Thyroid gland (tissue), 4 donors: ENCODE data around the gene TPT1. TPM values are rescaled to one million over a fixed set of nuclear protein-coding genes. Genes with fewer than 3 reads are reported as not detected.

Experiments
- DNase-seq, 2 donors: peaks; one replicate each; pipeline ENCODE4 v3.0.0-alpha.2; 2019
- H3K27ac ChIP-seq, 3 donors: fragments of 200-600 bp; sonication (generic); 1 replicate in 2 of 3; 2 replicates in 1 of 3; pipeline ENCODE4 v1.5.1; 2016 to 2019; ENCODE audit warnings: mild to moderate bottlenecking in 1 of 3, moderate library complexity in 1 of 3
- H3K27me3 ChIP-seq: fragments of 200-600 bp; sonication (generic); one replicate; pipeline ENCODE4 v1.5.1; 2019
- H3K36me3 ChIP-seq, 2 donors: fragments of 200-600 bp; sonication (generic); one replicate each; pipeline ENCODE4 v1.5.1; 2016 to 2019
- H3K4me1 ChIP-seq, 2 donors: fragments of 200-600 bp; sonication (generic); one replicate each; pipeline ENCODE4 v1.5.1; 2017 to 2019
- H3K4me3 ChIP-seq, 3 donors: fragments of 200-600 bp; sonication (generic); replicated peaks in 1 of 3; 1 replicate in 2 of 3; 2 replicates in 1 of 3; pipeline ENCODE4 v1.5.1; 2016; ENCODE audit warnings: mild to moderate bottlenecking in 1 of 3
- H3K9me3 ChIP-seq: fragments of 200-600 bp; sonication (generic); one replicate; pipeline ENCODE4 v1.5.1; 2017
- CTCF ChIP-seq, 6 experiments: fragments of 200-600 bp in 3 of 6; fragments of 450-650 bp in 3 of 6; sonication (generic) in 3 of 6; IDR thresholded peaks; one replicate each; pipeline ENCODE4 v1.5.1; 2016 to 2019; ENCODE audit warnings: antibody characterized with exemption in 6 of 6, mild to moderate bottlenecking in 2 of 6, inconsistent platforms in 1 of 6, moderate library complexity in 1 of 6
- POLR2A ChIP-seq, 2 donors: fragments of 450-650 bp; IDR thresholded peaks; one replicate each; pipeline ENCODE4 v1.6.1; 2017; ENCODE audit warnings: antibody characterized with exemption in 2 of 2, mild to moderate bottlenecking in 2 of 2, moderate library complexity in 1 of 2
- WGBS, 2 donors: methylation state at CpG; one replicate each; pipeline ENCODE4 v1.1.5; 2017; 5-methylcytosine and 5-hydroxymethylcytosine counted together
- intact Hi-C: fragments of 100-400 bp; cut with DNase I; formaldehyde crosslinking; loops from one replicate; pipeline ENCODE4 v1.15.1; 2023
- total RNA-seq, 4 donors: library from RNA; depleted of rRNA; stranded (reverse); fragments of >200 nt; gene quantifications; one replicate each; pipeline ENCODE4 v1.2.3, GENCODE V29; 2016

The TPT1 gene
- total RNA-seq, 4 donors from 2014 or later = 2,350 to 4,169 (median 2,632) TPM

- H3K4me3 ChIP-seq = no peak overlapping the region
- 87 to 91% methylated on average over 9 of the region's 9 CpGs for WGBS, 2 donors
- H3K27ac ChIP-seq = peak overlapping the region in 1 of 3 donors; percentile 15
- H3K4me1 ChIP-seq = peaks cover 19 to 41% of the 10 kb centered on the region in 2 donors
- TF ChIP-seq CTCF (IDR thresholded peaks at IDR 0.05) (no peak), POLR2A (IDR thresholded peaks at IDR 0.05) (no peak)
- H3K9me3 ChIP-seq = no peaks in the 10 kb centered on the region
- intact Hi-C loops = no loop called here
- no peaks in the 10 kb centered on the region for H3K27me3 ChIP-seq
- H3K36me3 ChIP-seq = peaks cover 51% of the 10 kb centered on the region in 2 donors
- no peak for DNase-seq
Measured at GRCh38 chr13:45336025-45336800, 4.8 kb downstream of the TPT1 start.

GRCh38 chr13:45335397-45336024 lies 5.5 kb downstream of the TPT1 start:
- H3K4me3 ChIP-seq = no peak overlapping the region
- intact Hi-C loops = no loop called here
- no peak for DNase-seq
- TF ChIP-seq CTCF (IDR thresholded peaks at IDR 0.05) = no peak
- WGBS, 2 donors = 69 to 86% methylated on average over 3 of the region's 3 CpGs
- H3K27me3 ChIP-seq = no peaks in the 10 kb centered on the region
- H3K36me3 ChIP-seq = peaks cover 51% of the 10 kb centered on the region in 2 donors
- peak overlapping the region in 1 of 3 donors; percentile 15 for H3K27ac ChIP-seq
- H3K9me3 ChIP-seq = no peaks in the 10 kb centered on the region
- peaks cover 23 to 43% of the 10 kb centered on the region in 2 donors for H3K4me1 ChIP-seq

- WGBS, 2 donors = 63 to 64% methylated on average over 7 of the region's 7 CpGs
- no peak for TF ChIP-seq POLR2A (IDR thresholded peaks at IDR 0.05)
- no peak for TF ChIP-seq CTCF (IDR thresholded peaks at IDR 0.05)
- peak; percentile 50 to 59 for DNase-seq
- Histone ChIP-seq H3K4me1 (peaks cover 24 to 48% of the 10 kb centered on the region in 2 donors), H3K27ac (peak overlapping the region in 1 of 3 donors; percentile 25), H3K9me3 (no peaks in the 10 kb centered on the region), H3K27me3 (no peaks in the 10 kb centered on the region), H3K4me3 (no peak overlapping the region), H3K36me3 (peaks cover 40 to 41% of the 10 kb centered on the region in 2 donors)
- intact Hi-C loops = no loop called here
Measured at GRCh38 chr13:45333977-45334922, 6.7 kb downstream of the TPT1 start.

GRCh38 chr13:45333251-45333976 lies 7.6 kb downstream of the TPT1 start:
- whole genome bisulfite sequencing, 2 donors = 71 to 72% methylated on average over 3 of the region's 3 CpGs
- Histone ChIP-seq H3K27ac (peak overlapping the region in 1 of 3 donors; percentile 25), H3K4me1 (peaks cover 24 to 49% of the 10 kb centered on the region in 2 donors), H3K27me3 (no peaks in the 10 kb centered on the region), H3K4me3 (no peak overlapping the region), H3K9me3 (no peaks in the 10 kb centered on the region), H3K36me3 (peaks cover 31 to 33% of the 10 kb centered on the region in 2 donors)
- TF ChIP-seq POLR2A (IDR thresholded peaks at IDR 0.05) (no peak), CTCF (IDR thresholded peaks at IDR 0.05) (no peak)
- DNase-seq = no peak
- intact Hi-C loops = no loop called here
